ENCODE data around the gene ELF5.

DNA sequence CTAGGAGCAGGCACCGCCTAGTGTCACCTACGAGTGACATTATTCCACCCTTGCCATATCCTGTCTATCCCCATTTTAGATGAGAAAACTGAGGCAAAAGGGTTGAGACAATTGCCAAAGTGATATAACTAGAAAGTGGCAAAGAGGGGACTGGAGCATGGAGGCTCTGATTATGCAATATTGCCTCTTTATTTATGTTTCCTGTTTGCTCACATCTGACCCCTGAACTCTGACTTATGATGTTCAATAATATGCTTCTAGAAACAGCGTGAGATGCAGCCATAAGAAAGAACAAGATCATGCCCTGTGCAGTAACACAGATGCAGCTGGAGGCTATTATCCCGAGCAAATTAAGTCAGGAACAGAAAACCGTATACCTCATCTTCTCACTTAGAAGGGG is 7.7 kb downstream of the ELF5 start:
- no peak for TF ChIP-seq TAF1 (IDR thresholded peaks at IDR 0.05; ENCODE audit: low read depth, low read length)
- TF ChIP-seq POLR2AphosphoS5 (IDR thresholded peaks at IDR 0.05; ENCODE audit: low read depth, low read length): no peak

Measured in GM12891 (cell line).